PC-9 (cell line): ENCODE results near the gene SLC22A15.

ENCODE experiments used
- EZH2 ChIP-seq: fragments of 200-600 bp; sonication (generic); IDR thresholded peaks from 2 replicates; pipeline ENCODE4 v1.8.0; 2017; ENCODE audit warnings: antibody characterized with exemption, low read depth
- TF ChIP-seq, protein P1 (sequence below): fragments of 200-600 bp; sonication (generic); conservative IDR thresholded peaks from 2 replicates; pipeline ENCODE4 v1.6.1; 2017; ENCODE audit warnings: mixed run types, antibody characterized with exemption, mild to moderate bottlenecking, moderate library complexity

GRCh38 chr1:115976921-115977498 lies 697 bp downstream of the SLC22A15 start:
- TF ChIP-seq, protein P1, sequence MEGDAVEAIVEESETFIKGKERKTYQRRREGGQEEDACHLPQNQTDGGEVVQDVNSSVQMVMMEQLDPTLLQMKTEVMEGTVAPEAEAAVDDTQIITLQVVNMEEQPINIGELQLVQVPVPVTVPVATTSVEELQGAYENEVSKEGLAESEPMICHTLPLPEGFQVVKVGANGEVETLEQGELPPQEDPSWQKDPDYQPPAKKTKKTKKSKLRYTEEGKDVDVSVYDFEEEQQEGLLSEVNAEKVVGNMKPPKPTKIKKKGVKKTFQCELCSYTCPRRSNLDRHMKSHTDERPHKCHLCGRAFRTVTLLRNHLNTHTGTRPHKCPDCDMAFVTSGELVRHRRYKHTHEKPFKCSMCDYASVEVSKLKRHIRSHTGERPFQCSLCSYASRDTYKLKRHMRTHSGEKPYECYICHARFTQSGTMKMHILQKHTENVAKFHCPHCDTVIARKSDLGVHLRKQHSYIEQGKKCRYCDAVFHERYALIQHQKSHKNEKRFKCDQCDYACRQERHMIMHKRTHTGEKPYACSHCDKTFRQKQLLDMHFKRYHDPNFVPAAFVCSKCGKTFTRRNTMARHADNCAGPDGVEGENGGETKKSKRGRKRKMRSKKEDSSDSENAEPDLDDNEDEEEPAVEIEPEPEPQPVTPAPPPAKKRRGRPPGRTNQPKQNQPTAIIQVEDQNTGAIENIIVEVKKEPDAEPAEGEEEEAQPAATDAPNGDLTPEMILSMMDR, result no peak; the same call in 1 of the 2 replicates
- no peak for TF ChIP-seq EZH2
